Measurements from ENCODE around the gene TMEM62. TPM values are rescaled to one million over a fixed set of nuclear protein-coding genes. Genes with fewer than 3 reads are reported as not detected.

TMEM62 gene
- total RNA-seq, 1 experiment from 2014 or later: 7.2 TPM

DNA sequence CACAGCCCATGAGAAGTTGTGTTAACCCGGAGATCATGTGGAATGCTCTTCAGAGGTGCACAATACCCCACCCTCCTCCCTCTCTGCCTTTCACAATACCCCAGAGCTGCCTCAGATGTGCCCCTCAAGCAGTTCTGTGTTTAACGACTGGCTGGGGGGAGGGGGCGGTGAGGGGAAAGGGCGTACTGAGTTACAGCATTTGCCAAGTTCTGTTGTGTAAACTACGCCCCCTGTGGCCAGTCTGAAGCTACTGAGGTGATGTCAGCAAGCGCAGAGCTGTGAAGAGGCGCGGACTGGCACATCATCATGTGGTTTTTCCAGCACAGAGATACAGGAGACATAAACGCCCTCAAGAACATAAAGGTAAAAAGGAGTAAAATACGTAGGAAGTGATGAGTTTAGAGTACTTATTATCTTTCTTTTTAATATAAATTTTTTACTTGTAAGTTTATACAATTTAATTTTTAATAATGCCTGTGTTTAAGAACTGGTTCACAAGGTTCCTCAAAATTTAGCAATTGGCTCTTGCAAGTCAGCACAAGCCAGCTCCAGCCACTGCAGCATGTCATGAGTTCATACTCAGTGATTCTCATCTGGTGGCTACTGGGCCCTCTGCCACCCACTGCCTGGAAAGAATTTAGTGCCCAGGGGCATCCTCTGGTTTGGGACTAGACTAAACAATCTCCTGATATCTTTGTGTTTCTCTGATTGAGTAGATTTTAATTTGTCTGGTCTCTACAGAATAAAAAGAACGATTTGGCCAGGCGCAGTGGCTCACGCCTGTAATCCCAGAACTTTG is 85.7 kb downstream of the TMEM62 start:
- H2BK12ac ChIP-seq (ENCODE audit: insufficient read length, low read depth, low read length): no peak overlapping the region
- no peak overlapping the region for H3K9ac ChIP-seq (ENCODE audit: extremely low read depth, insufficient read length, low read length)
- H2BK20ac ChIP-seq (ENCODE audit: low read depth, low read length, poor library complexity, severe bottlenecking): no peak overlapping the region

More for the DNA sequence above, 85.7 kb downstream of the TMEM62 start:
- H3K79me2 ChIP-seq (ENCODE audit: insufficient read depth, low read length): no peaks in the 10 kb centered on the region
- no peak overlapping the region for H3K4ac ChIP-seq (ENCODE audit: low read depth, low read length)
- H3K56ac ChIP-seq (ENCODE audit: insufficient read length, low read depth, low read length): no peak overlapping the region
- peak; percentile 86 for DNase-seq
- H4K20me1 ChIP-seq (ENCODE audit: control insufficient read depth, insufficient read depth, insufficient read length): no peaks in the 10 kb centered on the region
- no peaks in the 10 kb centered on the region for H3K23me2 ChIP-seq (ENCODE audit: insufficient read length, low read depth, low read length, poor library complexity, severe bottlenecking)
- H2BK15ac ChIP-seq (ENCODE audit: low read depth, low read length): no peak overlapping the region
- H3K9me3 ChIP-seq (ENCODE audit: control insufficient read depth, low read depth, low read length): no peaks in the 10 kb centered on the region
- no peak overlapping the region for H3K27ac Mint-ChIP-seq
- H4K5ac ChIP-seq (ENCODE audit: insufficient read length, low read depth, low read length): no peak overlapping the region
- peak overlapping the region; percentile 19 for H2BK120ac ChIP-seq (ENCODE audit: low read depth, low read length, poor library complexity, severe bottlenecking)
- no peaks in the 10 kb centered on the region for H3K36me3 Mint-ChIP-seq (ENCODE audit: insufficient read depth in 1 of 3, low read depth in 3 of 3)
- WGBS (ENCODE audit: extremely low coverage, insufficient read length, low lambda C conversion rate): no CpG with 5 or more reads among the region's 13 CpGs
- no peak overlapping the region for H3K4me2 ChIP-seq (ENCODE audit: insufficient read depth, insufficient read length, low read length)
- no peak overlapping the region for H3K14ac ChIP-seq (ENCODE audit: insufficient read depth, low read length)
- no peak overlapping the region for H3K27ac ChIP-seq (ENCODE audit: insufficient read length, low read depth, low read length)
- no peak overlapping the region for H4K91ac ChIP-seq (ENCODE audit: insufficient read length, low read depth, low read length)
- H4K8ac ChIP-seq (replicated peaks; ENCODE audit: insufficient read length, low read depth, low read length): no peak overlapping the region
- no peaks in the 10 kb centered on the region for H3K4me1 ChIP-seq (ENCODE audit: insufficient read depth, low read length)
- H2AFZ ChIP-seq (ENCODE audit: low read length): peak overlapping the region; percentile 87
- TF ChIP-seq, protein P1, sequence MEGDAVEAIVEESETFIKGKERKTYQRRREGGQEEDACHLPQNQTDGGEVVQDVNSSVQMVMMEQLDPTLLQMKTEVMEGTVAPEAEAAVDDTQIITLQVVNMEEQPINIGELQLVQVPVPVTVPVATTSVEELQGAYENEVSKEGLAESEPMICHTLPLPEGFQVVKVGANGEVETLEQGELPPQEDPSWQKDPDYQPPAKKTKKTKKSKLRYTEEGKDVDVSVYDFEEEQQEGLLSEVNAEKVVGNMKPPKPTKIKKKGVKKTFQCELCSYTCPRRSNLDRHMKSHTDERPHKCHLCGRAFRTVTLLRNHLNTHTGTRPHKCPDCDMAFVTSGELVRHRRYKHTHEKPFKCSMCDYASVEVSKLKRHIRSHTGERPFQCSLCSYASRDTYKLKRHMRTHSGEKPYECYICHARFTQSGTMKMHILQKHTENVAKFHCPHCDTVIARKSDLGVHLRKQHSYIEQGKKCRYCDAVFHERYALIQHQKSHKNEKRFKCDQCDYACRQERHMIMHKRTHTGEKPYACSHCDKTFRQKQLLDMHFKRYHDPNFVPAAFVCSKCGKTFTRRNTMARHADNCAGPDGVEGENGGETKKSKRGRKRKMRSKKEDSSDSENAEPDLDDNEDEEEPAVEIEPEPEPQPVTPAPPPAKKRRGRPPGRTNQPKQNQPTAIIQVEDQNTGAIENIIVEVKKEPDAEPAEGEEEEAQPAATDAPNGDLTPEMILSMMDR (conservative IDR thresholded peaks at IDR 0.05): peak; percentile 77
- no peaks in the 10 kb centered on the region for H3K27me3 ChIP-seq (ENCODE audit: insufficient read depth, low read length)
- H3K27me3 Mint-ChIP-seq (ENCODE audit: low read depth): peaks cover 1% of the 10 kb centered on the region; the same call in 1 of the 2 replicates
- H3K23ac ChIP-seq (ENCODE audit: insufficient read length, low read depth, low read length): no peak overlapping the region
- peaks cover 7 to 12% of the 10 kb centered on the region in 2 experiments for H3K4me1 Mint-ChIP-seq
- no peak overlapping the region for H2BK5ac ChIP-seq (ENCODE audit: insufficient read length, low read length)
- no peaks in the 10 kb centered on the region for H3K9me3 Mint-ChIP-seq
- H3T11ph ChIP-seq (ENCODE audit: low read length): no peak overlapping the region
- H2AK5ac ChIP-seq (ENCODE audit: insufficient read length, low read length): no peak overlapping the region
- no peak overlapping the region for H3K18ac ChIP-seq (ENCODE audit: insufficient read length, low read depth, low read length)
- no peaks in the 10 kb centered on the region for H3K79me1 ChIP-seq (ENCODE audit: insufficient read depth, low read depth, low read length, poor library complexity, severe bottlenecking)
- H3K4me3 Mint-ChIP-seq: no peak overlapping the region

Data from H9 (cell line).